GM12878 (cell line): ENCODE results near the gene COL18A1. TPM values are rescaled to one million over a fixed set of nuclear protein-coding genes. Genes with fewer than 3 reads are reported as not detected.
A peak's percentile ranks its signal among the peaks of the same experiment; 100 is the strongest.

Experiments
- ATAC-seq: fragments of 200-7000 bp; cut with Tn5 transposase; 3 replicates; pipeline ENCODE4 v1.9.1; 2020; ENCODE audit warnings: mild to moderate bottlenecking, moderate library complexity
- BruUV-seq: library from RNA; stranded (reverse); fragments of 400-500 nt; replicated peaks from 2 replicates; lab custom pipeline; 2021; lab: Mats Ljungman, UMichigan
- CTCF ChIA-PET: fragments of 300-600 bp; sonication (Branson Sonifier 250); formaldehyde crosslinking; extraction: SDS; loops from one replicate; lab custom pipeline; 2021; ENCODE audit warnings: inconsistent platforms; lab: Yijun Ruan, JAX
- POLR2A ChIA-PET: fragments of 350-600 bp; formaldehyde crosslinking; extraction: SDS; loops from one replicate; lab custom pipeline; 2021; ENCODE audit warnings: inconsistent platforms; lab: Charles Lee
- RAD21 ChIA-PET: fragments of 300-600 bp; sonication (Branson Sonifier 250); formaldehyde crosslinking; loops from one replicate; lab custom pipeline; 2023; ENCODE audit warnings: antibody characterized with exemption; ENCODE audit not compliant: unreplicated experiment; lab: Charles Lee
- SMC1A ChIA-PET: fragments of 300-600 bp; sonication (Branson Sonifier 250); formaldehyde crosslinking; loops from one replicate; lab custom pipeline; 2023; ENCODE audit not compliant: unreplicated experiment, uncharacterized antibody; lab: Charles Lee
- DNase-seq: peaks from one replicate; pipeline ENCODE4 v3.0.0-alpha.2; 2011; ENCODE audit warnings: low read depth, low spot score
- FAIRE-seq: peaks from 3 replicates; lab custom pipeline; 2011; peaks lifted over from hg19 to GRCh38; lab: Jason Lieb, UNC
- H2AFZ ChIP-seq: 2 replicates; pipeline ENCODE4 v1.6.0; 2011; ENCODE audit warnings: low read depth, low read length, control low read depth; ENCODE audit not compliant: control insufficient read depth
- H3K27ac ChIP-seq: 2 replicates; pipeline ENCODE4 v1.5.1; 2011; ENCODE audit warnings: control low read depth; ENCODE audit not compliant: control insufficient read depth, insufficient read depth
- H3K27me3 ChIP-seq, 2 experiments: replicated peaks in 1 of 2; 2 replicates each; pipeline versions ENCODE4 v1.6.0 to v1.6.1; 2011; ENCODE audit warnings: low read length in 1 of 2; ENCODE audit not compliant: control insufficient read depth in 2 of 2, insufficient read depth in 2 of 2
- H3K36me3 ChIP-seq, 2 experiments: 2 replicates each; pipeline ENCODE4 v1.5.1; 2011; ENCODE audit warnings: low read length in 1 of 2; ENCODE audit not compliant: control insufficient read depth in 2 of 2, insufficient read depth in 2 of 2
- H3K4me1 ChIP-seq: 2 replicates; pipeline ENCODE4 v1.6.1; 2011; ENCODE audit warnings: mild to moderate bottlenecking, low read length, moderate library complexity, mixed read lengths; ENCODE audit not compliant: control insufficient read depth, insufficient read depth
- H3K4me2 ChIP-seq: 2 replicates; pipeline ENCODE4 v1.6.0; 2011; ENCODE audit warnings: control low read depth; ENCODE audit not compliant: control insufficient read depth, insufficient read depth
- H3K4me3 ChIP-seq: fragments of 200-600 bp; sonication (generic); 2 replicates; pipeline ENCODE4 v1.5.1; 2016
- H3K79me2 ChIP-seq: 2 replicates; pipeline ENCODE4 v1.6.0; 2011; ENCODE audit warnings: low read length; ENCODE audit not compliant: control insufficient read depth, insufficient read depth
- H3K9ac ChIP-seq: 2 replicates; pipeline ENCODE4 v1.8.0; 2011; ENCODE audit warnings: low read length, control low read depth, mixed read lengths; ENCODE audit not compliant: control insufficient read depth, insufficient read depth
- H3K9me3 ChIP-seq: replicated peaks from 3 replicates; pipeline ENCODE4 v1.5.1; 2011; ENCODE audit warnings: mild to moderate bottlenecking, low read length; ENCODE audit not compliant: control insufficient read depth, insufficient read depth
- H4K20me1 ChIP-seq: 2 replicates; pipeline ENCODE4 v1.6.0; 2011; ENCODE audit not compliant: control insufficient read depth, insufficient read depth
- CBFB ChIP-seq: IDR thresholded peaks from 2 replicates; pipeline ENCODE4 v1.6.1; 2016; ENCODE audit warnings: antibody characterized with exemption, low read depth
- NBN ChIP-seq: fragments of 450-650 bp; IDR thresholded peaks from 2 replicates; pipeline ENCODE4 v1.6.1; 2016
- POLR2AphosphoS2 ChIP-seq: IDR thresholded peaks from 2 replicates; pipeline ENCODE4 v1.6.1; 2011; ENCODE audit warnings: low read depth, mild to moderate bottlenecking, low read length, improper control_type of control experiment, moderate library complexity
- WGBS: methylation state at CpG from one replicate; pipeline ENCODE4 v1.1.6; 2016; ENCODE audit warnings: low lambda C conversion rate; ENCODE audit not compliant: insufficient replicate concordance, insufficient coverage; ENCODE audit errors: missing lambda C conversion rate; 5-methylcytosine and 5-hydroxymethylcytosine counted together
- in situ Hi-C: fragments of 300-500 bp; cut with MboI; formaldehyde crosslinking; loops from 9 replicates; pipeline ENCODE4 v1.14.3; 2018; ENCODE audit warnings: mixed read lengths
- intact Hi-C: fragments of 100-400 bp; cut with micrococcal nuclease; formaldehyde crosslinking; loops from one replicate; pipeline ENCODE4 v1.14.2; 2022; ENCODE audit not compliant: unreplicated experiment
- polyA plus RNA-seq, 11 experiments: library from polyadenylated mRNA; depleted of rRNA in 4 of 11; unstranded in 6 of 11; stranded (reverse) in 5 of 11; fragments of >200 nt; fragmentation: Nextera tagmentation in 4 of 11; fragmentation: Illumina TruSeq in 1 of 11; extraction: Ambion mirVana in 4 of 11; extraction: Trizol in 1 of 11; gene quantifications; 1 replicate in 1 of 11; 2 replicates in 10 of 11; pipeline versions ENCODE4 v1.2.1 to v1.2.3, GENCODE V29; 2011 to 2016; ENCODE audit warnings: inconsistent platforms in 2 of 11, missing spikeins in 2 of 11, low read depth in 1 of 11
- total RNA-seq, 4 experiments: library from RNA; depleted of rRNA in 3 of 4; stranded (reverse); fragments of >200 nt in 3 of 4; fragmentation: Illumina TruSeq in 1 of 4; extraction: Trizol in 1 of 4; gene quantifications; 2 replicates each; pipeline versions ENCODE4 v1.2.1 to v1.2.3, GENCODE V29; 2013 to 2021
- TF ChIP-seq, protein P1 (sequence below): IDR thresholded peaks from 2 replicates; pipeline ENCODE4 v1.6.1; 2012; ENCODE audit warnings: low read depth, low read length, improper control_type of control experiment

Gene COL18A1
- total and polyA plus RNA-seq, 10 of the 15 experiments (the other 5 are each of a cell fraction or from before 2014, with no cell fraction given) = under 0.01 to 0.49 (median 0.09) TPM; not detected in 3

DNA sequence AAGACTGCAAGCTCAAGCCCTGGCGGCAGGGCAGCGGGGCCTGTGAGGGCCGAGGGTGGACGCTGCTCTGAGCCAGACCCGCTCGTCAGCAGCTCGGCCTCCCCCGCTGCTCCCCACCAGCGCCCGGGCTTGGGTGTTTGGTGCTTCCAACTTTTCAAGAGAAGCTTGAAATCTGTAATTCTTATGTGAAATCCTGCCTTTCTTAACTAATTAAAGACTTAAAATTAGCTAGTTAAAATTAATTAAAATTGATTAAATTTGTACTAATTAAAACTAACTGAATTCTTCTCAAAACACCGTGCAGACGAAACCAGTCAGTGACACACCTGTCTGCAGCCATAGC is 151.3 kb downstream of the COL18A1 start:
- ATAC-seq (no peak), DNase-seq (no peak), FAIRE-seq (no peak)
- H2AFZ ChIP-seq = no peak overlapping the region
- H3K4me3 ChIP-seq = peak overlapping the region; percentile 69; the same call in 1 of the 2 replicates
- H3K79me2 ChIP-seq = peaks cover 2% of the 10 kb centered on the region
- ChIA-PET CTCF (interaction anchor here (0.6 to 3.1 kb wide), 40 partner anchors 12 to 403 kb away, joined by 3 to 82 read pairs (median 4); no protein-coding TSS in a partner anchor), SMC1A (interaction anchor here (0.6 to 2.7 kb wide), 28 partner anchors 11 to 267 kb away, joined by 3 to 46 read pairs (median 3); no protein-coding TSS in a partner anchor), RAD21 (interaction anchor here (0.6 to 3.4 kb wide), 27 partner anchors 17 to 367 kb away, joined by 3 to 42 read pairs (median 4); no protein-coding TSS in a partner anchor), POLR2A (interaction anchor here (0.8 to 1.2 kb wide), 3 partner anchors 13 to 85 kb away, joined by 3 to 8 read pairs (median 4); no protein-coding TSS in a partner anchor)
- H3K27me3 ChIP-seq = no peaks in the 10 kb centered on the region; a peak in 1 of 4 replicates
- H3K4me2 ChIP-seq = peak overlapping the region; percentile 98; the same call in 1 of the 2 replicates
- in situ Hi-C loops (loop anchor here (5.0 kb wide), 2 partner anchors 41 to 261 kb away; no protein-coding TSS in a partner anchor), intact Hi-C loops (loop anchor here (1.0 to 2.0 kb wide), 3 partner anchors 36 to 264 kb away; partner anchors contain the start of gene PCBP3)
- TF ChIP-seq, protein P1, sequence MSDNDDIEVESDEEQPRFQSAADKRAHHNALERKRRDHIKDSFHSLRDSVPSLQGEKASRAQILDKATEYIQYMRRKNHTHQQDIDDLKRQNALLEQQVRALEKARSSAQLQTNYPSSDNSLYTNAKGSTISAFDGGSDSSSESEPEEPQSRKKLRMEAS = no peak
- TF ChIP-seq NBN = no peak
- TF ChIP-seq CBFB = no peak
- TF ChIP-seq POLR2AphosphoS2 = no peak
- no peaks in the 10 kb centered on the region for H3K36me3 ChIP-seq
- no peaks in the 10 kb centered on the region for H3K9me3 ChIP-seq
- no peak overlapping the region for H3K27ac ChIP-seq
- 15% methylated on average over 12 of the region's 12 CpGs for WGBS
- H3K9ac ChIP-seq = no peak overlapping the region
- H3K4me1 ChIP-seq = peaks cover 19% of the 10 kb centered on the region
- no peaks in the 10 kb centered on the region for H4K20me1 ChIP-seq
- no TSS peak for BruUV-seq
